ENCODE measurements around the gene ULK3. TPM values are rescaled to one million over a fixed set of nuclear protein-coding genes. Genes with fewer than 3 reads are reported as not detected.

The ULK3 gene
- total and polyA plus RNA-seq, 2 of the 4 experiments (the other 2 are of a cell fraction): 11.8 to 22.7 TPM

- DNase-seq: no peak
- H3K4ac ChIP-seq (ENCODE audit: low read depth, low read length): no peak overlapping the region
- no peak overlapping the region for H2BK20ac ChIP-seq (ENCODE audit: low read depth, low read length)
- H2AK5ac ChIP-seq (ENCODE audit: low read depth, low read length): no peak overlapping the region
- ATAC-seq (ENCODE audit: low read depth): no peak
- H3K14ac ChIP-seq (replicated peaks; ENCODE audit: low read depth, low read length): no peak overlapping the region
- no peak overlapping the region for H3K4me3 ChIP-seq (ENCODE audit: insufficient read depth, low read depth, low read length)
- no peak overlapping the region for H2BK5ac ChIP-seq (ENCODE audit: low read depth, low read length, poor library complexity, severe bottlenecking)
- no peak overlapping the region for H3K23ac ChIP-seq (ENCODE audit: low read depth, low read length)
- dilution Hi-C loops (cut with HindIII; ENCODE audit: low sequenced_read_pairs, unreplicated experiment) (no loop called here), in situ Hi-C loops (cut with MboI; ENCODE audit: low sequenced_read_pairs) (no loop called here), intact Hi-C loops (cut with micrococcal nuclease) (no loop called here)
- H2BK120ac ChIP-seq (ENCODE audit: low read depth, low read length): no peak overlapping the region
- H3K27ac ChIP-seq (ENCODE audit: insufficient read depth, low read length): no peak overlapping the region
- no peak overlapping the region for H4K5ac ChIP-seq (ENCODE audit: low read depth, low read length)
- H3K9me1 ChIP-seq (ENCODE audit: insufficient read depth, low read length): 0 out of 2 replicates have a peak, but pooled peaks cover 3% of the 10 kb centered on the region
- H3K27me3 ChIP-seq (ENCODE audit: control insufficient read depth, insufficient read depth, low read length): no peaks in the 10 kb centered on the region
- WGBS, 2 experiments (ENCODE audit: extremely low coverage in 2 of 2, insufficient read length in 1 of 2): 100% methylated on average over 4 of the region's 11 CpGs; no CpG with 5 or more reads in 1 of the 2 experiments
- H3K4me1 ChIP-seq (ENCODE audit: control insufficient read depth, insufficient read depth, low read length): peaks cover 4% of the 10 kb centered on the region; the same call in 1 of the 2 replicates
- CTCF ChIA-PET: no interaction called here
- H3K9ac ChIP-seq (ENCODE audit: low read depth, low read length): no peak overlapping the region
- H4K20me1 ChIP-seq (ENCODE audit: insufficient read depth, low read length): no peaks in the 10 kb centered on the region
- H4K91ac ChIP-seq (ENCODE audit: insufficient read depth, low read depth, low read length): no peak overlapping the region
- no peak overlapping the region for H4K8ac ChIP-seq (ENCODE audit: low read depth in 2 of 2, low read length in 2 of 2)
- no peak overlapping the region for H2BK15ac ChIP-seq (ENCODE audit: low read depth, low read length)
- H3K79me1 ChIP-seq (ENCODE audit: low read depth in 1 of 2, low read length in 2 of 2): peaks cover 0 to 17% of the 10 kb centered on the region in 2 experiments; a peak in 1 of 4 replicates
- H2AFZ ChIP-seq (replicated peaks; ENCODE audit: low read length, poor library complexity): no peak overlapping the region
- no peak overlapping the region for H2AK9ac ChIP-seq (replicated peaks; ENCODE audit: low read depth, low read length, poor library complexity)
- BruUV-seq (replicated peaks): no TSS peak
- TF ChIP-seq RCOR1 (IDR thresholded peaks at IDR 0.05; ENCODE audit: insufficient replicate concordance, low read length) (no peak), SMC3 (IDR thresholded peaks at IDR 0.05; ENCODE audit: low read depth, low read length) (no peak)
- no peak overlapping the region for H3K18ac ChIP-seq (ENCODE audit: low read depth, low read length)
- H3K4me2 ChIP-seq (ENCODE audit: low read depth, low read length): no peak overlapping the region
- POLR2A ChIA-PET (ENCODE audit: unreplicated experiment): no interaction called here
- H3K9me3 ChIP-seq (ENCODE audit: control insufficient read depth, insufficient read depth, low read length): no peaks in the 10 kb centered on the region
- H3K56ac ChIP-seq (ENCODE audit: extremely low read depth, insufficient read depth, low read length): no peak overlapping the region
- peaks cover 3% of the 10 kb centered on the region; the same call in 1 of the 2 replicates for H3K36me3 ChIP-seq (ENCODE audit: control insufficient read depth, insufficient read depth, low read length)
Observed at GRCh38 chr15:74838746-74839525, 4.0 kb downstream of the ULK3 start.

Measured in IMR-90 (cell line).